Neural progenitor cell (in vitro differentiated cells): Measurements from ENCODE around the gene IL23R. TPM values are rescaled to one million over a fixed set of nuclear protein-coding genes. Genes with fewer than 3 reads are reported as not detected.

ENCODE experiments used
- DNase-seq: peaks from one replicate; pipeline ENCODE4 v3.0.0-alpha.2; 2016; ENCODE audit warnings: low spot score
- H2AFZ ChIP-seq: fragments of 200-600 bp; sonication (generic); replicated peaks from 2 replicates; pipeline ENCODE4 v1.6.1; 2016; ENCODE audit warnings: antibody characterized with exemption
- H3F3A ChIP-seq: fragments of 200-600 bp; sonication (generic); 2 replicates; pipeline ENCODE4 v1.6.1; 2016; ENCODE audit warnings: antibody characterized with exemption, low read depth
- H3K27ac ChIP-seq: fragments of 200-600 bp; sonication (generic); 2 replicates; pipeline ENCODE4 v1.5.1; 2016; ENCODE audit warnings: mild to moderate bottlenecking
- H3K27me3 ChIP-seq: fragments of 200-600 bp; sonication (generic); 2 replicates; pipeline ENCODE4 v1.6.1; 2016; ENCODE audit warnings: mild to moderate bottlenecking, moderate library complexity
- H3K36me3 ChIP-seq: fragments of 200-600 bp; sonication (generic); 2 replicates; pipeline ENCODE4 v1.5.1; 2016
- H3K4me1 ChIP-seq: fragments of 200-600 bp; sonication (generic); 2 replicates; pipeline ENCODE4 v1.6.1; 2016; ENCODE audit warnings: mixed run types
- H3K4me2 ChIP-seq: fragments of 200-600 bp; sonication (generic); 2 replicates; pipeline ENCODE4 v1.6.1; 2016
- H3K4me3 ChIP-seq: fragments of 200-600 bp; sonication (generic); 2 replicates; pipeline ENCODE4 v1.5.1; 2016
- H3K79me2 ChIP-seq: fragments of 200-600 bp; sonication (generic); 2 replicates; pipeline ENCODE4 v1.6.1; 2016; ENCODE audit warnings: low read depth
- H3K9ac ChIP-seq: fragments of 200-600 bp; sonication (generic); 2 replicates; pipeline ENCODE4 v1.6.1; 2016
- H3K9me3 ChIP-seq: fragments of 200-600 bp; sonication (generic); 2 replicates; pipeline ENCODE4 v1.5.1; 2016; ENCODE audit warnings: low read depth
- H4K20me1 ChIP-seq: fragments of 200-600 bp; sonication (generic); 2 replicates; pipeline ENCODE4 v1.6.1; 2016; ENCODE audit warnings: low read depth
- H3K27ac Mint-ChIP-seq: 3 replicates; pipeline ENCODE4 v1.8.0; 2021; ENCODE audit warnings: mixed read lengths
- H3K27me3 Mint-ChIP-seq: 2 replicates; pipeline ENCODE4 v1.8.0; 2022; ENCODE audit warnings: low read depth, mild to moderate bottlenecking, inconsistent platforms, moderate library complexity, mixed read lengths; ENCODE audit not compliant: insufficient read depth
- H3K36me3 Mint-ChIP-seq: 3 replicates; pipeline ENCODE4 v1.8.0; 2021; ENCODE audit warnings: mixed read lengths
- H3K4me1 Mint-ChIP-seq: 3 replicates; pipeline ENCODE4 v1.8.0; 2021; ENCODE audit warnings: mixed read lengths
- H3K4me3 Mint-ChIP-seq: 3 replicates; pipeline ENCODE4 v1.8.0; 2021; ENCODE audit warnings: mild to moderate bottlenecking, moderate library complexity, mixed read lengths
- H3K9me3 Mint-ChIP-seq: 3 replicates; pipeline ENCODE4 v1.8.0; 2020; ENCODE audit warnings: mixed read lengths
- EZH2 ChIP-seq: fragments of 200-600 bp; sonication (generic); IDR thresholded peaks from 2 replicates; pipeline ENCODE4 v1.6.1; 2017; ENCODE audit warnings: antibody characterized with exemption, mild to moderate bottlenecking, moderate library complexity
- EZH2phosphoT487 ChIP-seq: fragments of 200-600 bp; sonication (generic); IDR thresholded peaks from 2 replicates; pipeline ENCODE4 v1.6.1; 2017; ENCODE audit warnings: antibody characterized with exemption
- total RNA-seq: library from RNA; depleted of rRNA; stranded (reverse); fragments of >200 nt; gene quantifications from 2 replicates; pipeline ENCODE4 v1.2.3, GENCODE V29; 2015; ENCODE audit warnings: low replicate concordance
- TF ChIP-seq, protein P1 (sequence below): fragments of 200-600 bp; sonication (generic); IDR thresholded peaks from 2 replicates; pipeline ENCODE4 v1.5.1; 2017; ENCODE audit warnings: antibody characterized with exemption, mild to moderate bottlenecking

Gene IL23R
- total RNA-seq, 1 donor from 2014 or later, result not detected

DNA sequence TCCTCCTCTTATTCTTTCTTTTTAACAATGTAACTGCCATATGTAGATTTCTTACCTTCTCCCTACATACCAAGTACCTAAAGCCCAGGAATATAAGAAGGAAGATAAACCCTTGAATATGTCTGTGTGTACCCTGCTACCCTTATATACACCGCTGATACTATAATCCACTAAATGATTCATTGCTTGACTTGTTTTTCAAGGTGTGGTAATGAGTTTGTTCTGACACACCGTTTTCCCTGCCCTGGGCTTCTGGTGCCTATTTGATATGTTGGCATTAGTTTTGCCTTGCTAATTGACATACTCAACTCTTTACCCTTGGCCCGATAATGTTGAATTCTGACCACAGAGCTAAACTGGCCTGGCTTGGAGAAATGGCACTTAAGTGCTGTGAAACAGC lies 64.3 kb downstream of the IL23R start:
- no peak overlapping the region for H3K4me3 Mint-ChIP-seq
- Histone ChIP-seq H3K79me2 (no peaks in the 10 kb centered on the region), H3K36me3 (no peaks in the 10 kb centered on the region), H3K9me3 (no peaks in the 10 kb centered on the region), H3K4me3 (no peak overlapping the region), H2AFZ (no peak overlapping the region), H3K9ac (no peak overlapping the region), H3K4me2 (no peak overlapping the region), H3K27me3 (no peaks in the 10 kb centered on the region), H3K27ac (no peak overlapping the region), H3F3A (no peaks in the 10 kb centered on the region), H3K4me1 (no peaks in the 10 kb centered on the region), H4K20me1 (no peaks in the 10 kb centered on the region)
- H3K9me3 Mint-ChIP-seq, result peaks cover 15% of the 10 kb centered on the region
- H3K27me3 Mint-ChIP-seq, result no peaks in the 10 kb centered on the region
- TF ChIP-seq, protein P1, sequence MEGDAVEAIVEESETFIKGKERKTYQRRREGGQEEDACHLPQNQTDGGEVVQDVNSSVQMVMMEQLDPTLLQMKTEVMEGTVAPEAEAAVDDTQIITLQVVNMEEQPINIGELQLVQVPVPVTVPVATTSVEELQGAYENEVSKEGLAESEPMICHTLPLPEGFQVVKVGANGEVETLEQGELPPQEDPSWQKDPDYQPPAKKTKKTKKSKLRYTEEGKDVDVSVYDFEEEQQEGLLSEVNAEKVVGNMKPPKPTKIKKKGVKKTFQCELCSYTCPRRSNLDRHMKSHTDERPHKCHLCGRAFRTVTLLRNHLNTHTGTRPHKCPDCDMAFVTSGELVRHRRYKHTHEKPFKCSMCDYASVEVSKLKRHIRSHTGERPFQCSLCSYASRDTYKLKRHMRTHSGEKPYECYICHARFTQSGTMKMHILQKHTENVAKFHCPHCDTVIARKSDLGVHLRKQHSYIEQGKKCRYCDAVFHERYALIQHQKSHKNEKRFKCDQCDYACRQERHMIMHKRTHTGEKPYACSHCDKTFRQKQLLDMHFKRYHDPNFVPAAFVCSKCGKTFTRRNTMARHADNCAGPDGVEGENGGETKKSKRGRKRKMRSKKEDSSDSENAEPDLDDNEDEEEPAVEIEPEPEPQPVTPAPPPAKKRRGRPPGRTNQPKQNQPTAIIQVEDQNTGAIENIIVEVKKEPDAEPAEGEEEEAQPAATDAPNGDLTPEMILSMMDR, result no peak
- TF ChIP-seq EZH2 (no peak), EZH2phosphoT487 (no peak)
- no peaks in the 10 kb centered on the region for H3K36me3 Mint-ChIP-seq
- H3K27ac Mint-ChIP-seq, result no peak overlapping the region
- H3K4me1 Mint-ChIP-seq, result no peaks in the 10 kb centered on the region
- no peak for DNase-seq

DNA sequence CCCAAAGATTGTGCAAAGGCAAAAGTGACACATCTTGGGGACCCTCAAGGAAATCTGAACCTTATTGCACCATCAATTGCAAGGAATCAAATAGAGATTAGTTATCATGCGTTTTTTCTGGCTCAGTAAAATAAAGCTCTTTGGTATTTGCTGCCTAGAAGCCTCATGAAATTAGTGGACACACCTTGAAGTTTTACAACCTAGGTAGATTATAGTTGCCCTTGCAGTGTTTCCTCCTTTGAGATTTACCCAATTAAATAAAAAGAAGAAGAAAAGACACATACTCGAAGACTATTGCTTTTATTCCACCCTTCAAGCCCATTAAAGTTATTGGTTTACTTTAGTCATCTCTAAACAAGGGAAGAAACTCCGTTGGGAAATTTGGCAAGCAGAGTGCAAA lies 70.0 kb downstream of the IL23R start:
- H3K27me3 ChIP-seq, result no peaks in the 10 kb centered on the region
- no peaks in the 10 kb centered on the region for H3K79me2 ChIP-seq
- TF ChIP-seq EZH2, result no peak
- no peak for TF ChIP-seq EZH2phosphoT487
- TF ChIP-seq, protein P1, result no peak
- H3K27me3 Mint-ChIP-seq, result peaks cover 2% of the 10 kb centered on the region
- H3F3A ChIP-seq, result no peaks in the 10 kb centered on the region
- no peak overlapping the region for H3K4me3 Mint-ChIP-seq
- no peaks in the 10 kb centered on the region for H4K20me1 ChIP-seq
- H3K4me1 ChIP-seq, result no peaks in the 10 kb centered on the region
- H3K27ac Mint-ChIP-seq, result no peak overlapping the region
- H3K4me1 Mint-ChIP-seq, result no peaks in the 10 kb centered on the region
- no peak overlapping the region for H3K27ac ChIP-seq
- no peak for DNase-seq
- H3K9me3 ChIP-seq, result no peaks in the 10 kb centered on the region
- no peak overlapping the region for H3K4me2 ChIP-seq
- no peaks in the 10 kb centered on the region for H3K36me3 Mint-ChIP-seq
- H3K36me3 ChIP-seq, result no peaks in the 10 kb centered on the region
- H3K9me3 Mint-ChIP-seq, result no peaks in the 10 kb centered on the region
- no peak overlapping the region for H3K9ac ChIP-seq
- no peak overlapping the region for H2AFZ ChIP-seq
- no peak overlapping the region for H3K4me3 ChIP-seq

DNA sequence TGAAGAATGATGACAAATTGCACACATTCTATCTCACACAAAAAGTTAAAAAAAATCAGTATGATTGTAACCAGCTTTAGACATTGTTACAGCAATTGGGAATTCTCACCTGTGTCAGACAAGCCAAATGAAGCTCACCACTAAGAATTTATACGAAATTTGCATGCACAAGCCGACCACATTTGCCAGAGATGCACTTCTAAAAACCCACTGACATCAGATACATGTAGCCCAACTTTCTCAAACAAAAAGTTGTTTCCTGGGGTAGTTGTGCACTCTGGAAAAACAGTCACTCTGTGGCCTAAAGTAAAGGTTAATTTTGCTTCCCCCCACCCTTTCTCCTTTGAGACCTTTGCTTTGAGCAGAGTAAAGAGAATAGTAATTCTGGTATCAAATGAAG lies 73.5 kb downstream of the IL23R start:
- H3K9me3 Mint-ChIP-seq, result peaks cover 7% of the 10 kb centered on the region
- H3K4me3 Mint-ChIP-seq, result no peak overlapping the region
- H3K79me2 ChIP-seq, result no peaks in the 10 kb centered on the region
- H3K27ac Mint-ChIP-seq, result no peak overlapping the region
- TF ChIP-seq, protein P1, result no peak
- TF ChIP-seq EZH2 (no peak), EZH2phosphoT487 (no peak)
- no peak overlapping the region for H3K27ac ChIP-seq
- no peak overlapping the region for H3K4me2 ChIP-seq
- no peaks in the 10 kb centered on the region for H3K4me1 ChIP-seq
- no peaks in the 10 kb centered on the region for H3K36me3 ChIP-seq
- no peaks in the 10 kb centered on the region for H3K9me3 ChIP-seq
- no peak overlapping the region for H3K9ac ChIP-seq
- peaks cover 2% of the 10 kb centered on the region for H3K27me3 Mint-ChIP-seq
- H3K27me3 ChIP-seq, result no peaks in the 10 kb centered on the region
- no peaks in the 10 kb centered on the region for H3K4me1 Mint-ChIP-seq
- H2AFZ ChIP-seq, result no peak overlapping the region
- no peaks in the 10 kb centered on the region for H3K36me3 Mint-ChIP-seq
- no peak for DNase-seq
- no peaks in the 10 kb centered on the region for H3F3A ChIP-seq
- H3K4me3 ChIP-seq, result no peak overlapping the region
- H4K20me1 ChIP-seq, result no peaks in the 10 kb centered on the region
